SK-N-SH (cell line): ENCODE results near the gene SNX8. TPM values are rescaled to one million over a fixed set of nuclear protein-coding genes. Genes with fewer than 3 reads are reported as not detected.

ENCODE experiments used
- CTCF ChIA-PET: fragments of 300-600, 350-600 bp; formaldehyde crosslinking; extraction: SDS; loops from one replicate; lab custom pipeline; 2021; lab: Yijun Ruan, JAX
- POLR2A ChIA-PET: fragments of 350-600 bp; sonication (Branson Sonifier 250); formaldehyde crosslinking; extraction: SDS; loops from one replicate; lab custom pipeline; 2020; ENCODE audit warnings: antibody characterized with exemption, inconsistent platforms; lab: Yijun Ruan, JAX
- DNase-seq: peaks from one replicate; pipeline ENCODE4 v3.0.0; 2012
- H2AFZ ChIP-seq: fragments of 200-600 bp; sonication (generic); 2 replicates; pipeline ENCODE4 v1.8.1; 2016; ENCODE audit warnings: antibody characterized with exemption, mild to moderate bottlenecking, low read depth
- H3F3A ChIP-seq: fragments of 200-600 bp; sonication (generic); replicated peaks from 2 replicates; pipeline ENCODE3; 2016; ENCODE audit warnings: antibody characterized with exemption, mild to moderate bottlenecking; ENCODE audit not compliant: insufficient read depth
- H3K27ac ChIP-seq, 2 experiments: fragments of 200-500 bp in 1 of 2; fragments of 200-600 bp in 1 of 2; sonication (Bioruptor generic) in 1 of 2; sonication (generic), shearing (Covaris generic) in 1 of 2; 2 replicates each; pipeline versions ENCODE4 v1.5.1 to v1.6.1; 2014 to 2016; ENCODE audit warnings: low read depth in 2 of 2, inconsistent platforms in 1 of 2, low read length in 1 of 2, mild to moderate bottlenecking in 1 of 2, mixed read lengths in 1 of 2
- H3K27me3 ChIP-seq: fragments of 200-600 bp; sonication (generic), shearing (Covaris generic); 2 replicates; pipeline ENCODE4 v1.6.1; 2016; ENCODE audit warnings: mixed run types; ENCODE audit not compliant: insufficient read depth
- H3K36me3 ChIP-seq, 2 experiments: fragments of 200-500 bp in 1 of 2; fragments of 200-600 bp in 1 of 2; sonication (Bioruptor generic) in 1 of 2; sonication (generic) in 1 of 2; replicated peaks in 1 of 2; 2 replicates each; pipeline versions ENCODE3 to v1.5.1; 2014 to 2016; ENCODE audit warnings: low read length in 1 of 2, mild to moderate bottlenecking in 1 of 2; ENCODE audit not compliant: insufficient read depth in 2 of 2, control insufficient read depth in 1 of 2
- H3K4me1 ChIP-seq, 2 experiments: fragments of 200-500 bp in 1 of 2; fragments of 200-600 bp in 1 of 2; sonication (Bioruptor generic) in 1 of 2; sonication (generic), shearing (Covaris generic) in 1 of 2; 2 replicates each; pipeline versions ENCODE4 v1.5.1 to v1.6.1; 2014 to 2016; ENCODE audit warnings: low read depth in 1 of 2, low read length in 1 of 2, mixed run types in 1 of 2; ENCODE audit not compliant: insufficient read depth in 2 of 2, control insufficient read depth in 1 of 2
- H3K4me2 ChIP-seq: fragments of 200-600 bp; sonication (generic), shearing (Covaris generic); 2 replicates; pipeline ENCODE4 v1.6.1; 2017; ENCODE audit warnings: mixed run types
- H3K4me3 ChIP-seq, 2 experiments: fragments of 200-500 bp in 1 of 2; fragments of 200-600 bp in 1 of 2; sonication (Bioruptor generic) in 1 of 2; sonication (generic), shearing (Covaris generic) in 1 of 2; 2 replicates each; pipeline versions ENCODE4 v1.5.1 to v1.8.1; 2014 to 2016; ENCODE audit warnings: low read depth in 2 of 2, inconsistent platforms in 1 of 2, low read length in 1 of 2, mild to moderate bottlenecking in 1 of 2, mixed read lengths in 1 of 2, moderate library complexity in 1 of 2
- H3K79me2 ChIP-seq: fragments of 200-600 bp; sonication (generic); 2 replicates; pipeline ENCODE4 v1.8.1; 2017; ENCODE audit warnings: mild to moderate bottlenecking; ENCODE audit not compliant: insufficient read depth
- H3K9ac ChIP-seq: fragments of 200-600 bp; sonication (generic); 2 replicates; pipeline ENCODE4 v1.6.1; 2017; ENCODE audit warnings: mixed run types
- H3K9me2 ChIP-seq: fragments of 200-600 bp; sonication (generic); 2 replicates; pipeline ENCODE4 v1.6.1; 2017; ENCODE audit warnings: mixed run types
- H3K9me3 ChIP-seq: fragments of 200-600 bp; sonication (generic); 2 replicates; pipeline ENCODE4 v1.6.1; 2017; ENCODE audit warnings: mixed run types, mild to moderate bottlenecking, moderate library complexity
- H4K20me1 ChIP-seq: fragments of 200-600 bp; sonication (generic); 2 replicates; pipeline ENCODE4 v1.6.1; 2017; ENCODE audit warnings: mild to moderate bottlenecking, mixed run types; ENCODE audit not compliant: insufficient read depth
- CHD2 ChIP-seq: fragments of 150-350 bp; IDR thresholded peaks from 2 replicates; pipeline ENCODE4 v1.6.1; 2018; ENCODE audit warnings: low read length; ENCODE audit not compliant: partially characterized antibody
- ELF1 ChIP-seq: IDR thresholded peaks from 2 replicates; pipeline ENCODE4 v1.4.0; 2012
- EP300 ChIP-seq, 2 experiments: IDR thresholded peaks; 2 replicates each; pipeline versions ENCODE4 v1.4.0 to v1.6.1; 2012; ENCODE audit warnings: borderline replicate concordance in 1 of 2, low read depth in 1 of 2, low read length in 1 of 2
- FOSL2 ChIP-seq: IDR thresholded peaks from 2 replicates; pipeline ENCODE4 v1.4.0; 2012; ENCODE audit warnings: low read depth, mild to moderate bottlenecking, moderate library complexity, borderline replicate concordance
- FOXJ3 ChIP-seq: sonication (generic); formaldehyde crosslinking; IDR thresholded peaks from 2 replicates; pipeline ENCODE4 v1.5.1; 2020; ENCODE audit warnings: mild to moderate bottlenecking, missing genetic modification reagents
- GATA2 ChIP-seq: sonication (generic); formaldehyde crosslinking; IDR thresholded peaks from 2 replicates; pipeline ENCODE4 v1.5.0; 2020; ENCODE audit warnings: mild to moderate bottlenecking, missing genetic modification reagents
- NRF1 ChIP-seq: IDR thresholded peaks from 2 replicates; pipeline ENCODE4 v1.6.1; 2012; ENCODE audit warnings: low read depth, mild to moderate bottlenecking, low read length
- RAD21 ChIP-seq: IDR thresholded peaks from 2 replicates; pipeline ENCODE4 v1.6.1; 2012; ENCODE audit warnings: mild to moderate bottlenecking, low read length
- SMC3 ChIP-seq: IDR thresholded peaks from 2 replicates; pipeline ENCODE4 v1.6.1; 2012; ENCODE audit warnings: low read depth, low read length, improper control_type of control experiment
- TCF12 ChIP-seq: IDR thresholded peaks from 2 replicates; pipeline ENCODE4 v1.4.0; 2012
- TEAD4 ChIP-seq: IDR thresholded peaks from 2 replicates; pipeline ENCODE4 v1.4.0; 2012; ENCODE audit warnings: mild to moderate bottlenecking, borderline replicate concordance; ENCODE audit not compliant: insufficient read depth
- YY1 ChIP-seq: IDR thresholded peaks from 2 replicates; pipeline ENCODE4 v1.4.0; 2012; ENCODE audit warnings: low read depth, mild to moderate bottlenecking
- WGBS: methylation state at CpG from one replicate; pipeline ENCODE4 v1.1.6; 2017; ENCODE audit warnings: low lambda C conversion rate; 5-methylcytosine and 5-hydroxymethylcytosine counted together
- polyA plus RNA-seq, 3 experiments: library from polyadenylated mRNA; depleted of rRNA; stranded (reverse); fragments of >200 nt; gene quantifications; 2 replicates each; pipeline ENCODE4 v1.2.3, GENCODE V29; 2012
- TF ChIP-seq, protein P1 (sequence below): IDR thresholded peaks from 2 replicates; pipeline ENCODE4 v1.4.0; 2012; ENCODE audit warnings: low read depth, borderline replicate concordance
- TF ChIP-seq, protein P2 (sequence below): fragments of 200-600 bp; sonication (generic); IDR thresholded peaks from 2 replicates; pipeline ENCODE4 v1.6.1; 2017; ENCODE audit warnings: antibody characterized with exemption, mild to moderate bottlenecking, moderate library complexity
- TF ChIP-seq, protein P3 (sequence below): fragments of 150-350 bp; IDR thresholded peaks from 2 replicates; pipeline ENCODE4 v1.6.1; 2017; ENCODE audit warnings: antibody characterized with exemption, low read length, low read depth, borderline replicate concordance

Gene SNX8
- polyA plus RNA-seq, 1 of the 3 experiments (the other 2 are of a cell fraction) = 20.6 TPM

DNA sequence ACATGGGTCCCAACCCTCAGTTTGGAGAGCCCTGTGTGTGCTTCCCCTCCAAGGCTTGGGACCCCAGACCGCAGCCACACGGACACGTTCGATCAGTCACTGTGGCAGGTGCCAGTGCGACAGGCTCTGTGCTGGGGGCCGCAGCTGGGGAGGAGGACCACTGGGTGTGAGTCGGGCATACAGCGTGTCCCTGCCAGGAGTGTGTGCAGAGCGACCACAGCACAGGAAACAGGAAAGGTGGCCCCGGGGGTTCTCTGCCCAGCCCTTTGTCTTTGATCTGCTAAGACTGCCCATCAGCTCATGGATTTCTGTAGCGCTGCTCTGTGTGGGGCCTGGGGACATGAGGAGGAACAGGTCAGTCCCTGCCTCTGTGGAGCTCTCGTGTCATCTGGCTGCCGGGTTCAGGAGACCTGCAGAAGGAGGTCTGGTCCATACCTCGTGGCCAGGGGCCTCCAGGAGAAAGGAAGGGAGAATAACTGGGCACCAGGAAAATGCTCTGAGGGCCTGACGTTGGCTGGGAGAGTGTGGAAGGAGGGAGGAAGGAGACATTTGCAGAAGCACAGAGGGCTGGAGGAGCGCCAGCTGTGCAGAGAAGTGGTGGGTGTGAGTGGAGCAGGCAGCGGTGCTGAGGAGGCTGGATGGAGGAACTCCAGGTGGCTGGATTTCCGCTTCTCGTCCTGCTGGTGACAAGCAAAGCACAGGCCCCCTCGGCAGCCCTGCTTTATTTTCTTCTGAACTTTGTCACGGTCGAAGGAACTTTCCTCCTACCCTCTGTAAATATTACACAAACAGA lies 68.2 kb downstream of the SNX8 start:
- DNase-seq = no peak
- POLR2A ChIA-PET = no interaction called here
- H3K4me2 ChIP-seq = no peak overlapping the region
- peaks cover 32% of the 10 kb centered on the region for H3F3A ChIP-seq
- CTCF ChIA-PET = interaction anchor here (0.7 to 2.7 kb wide), 8 partner anchors 8 to 223 kb away, joined by 3 to 17 read pairs (median 5); no protein-coding TSS in a partner anchor
- H3K9me2 ChIP-seq = no peaks in the 10 kb centered on the region
- H3K79me2 ChIP-seq = peaks cover 30% of the 10 kb centered on the region
- H3K27me3 ChIP-seq = no peaks in the 10 kb centered on the region
- TF ChIP-seq, protein P1, sequence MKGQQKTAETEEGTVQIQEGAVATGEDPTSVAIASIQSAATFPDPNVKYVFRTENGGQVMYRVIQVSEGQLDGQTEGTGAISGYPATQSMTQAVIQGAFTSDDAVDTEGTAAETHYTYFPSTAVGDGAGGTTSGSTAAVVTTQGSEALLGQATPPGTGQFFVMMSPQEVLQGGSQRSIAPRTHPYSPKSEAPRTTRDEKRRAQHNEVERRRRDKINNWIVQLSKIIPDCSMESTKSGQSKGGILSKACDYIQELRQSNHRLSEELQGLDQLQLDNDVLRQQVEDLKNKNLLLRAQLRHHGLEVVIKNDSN = no peak
- TF ChIP-seq GATA2 (no peak), ELF1 (no peak), CHD2 (no peak), TCF12 (no peak), FOXJ3 (CRISPR knock-in tag) (no peak), SMC3 (no peak), EP300 (IDR thresholded peaks at IDR 0.05; ENCODE audit: borderline replicate concordance in 1 of 2, low read depth in 1 of 2, low read length in 1 of 2) (no peak), YY1 (no peak), RAD21 (no peak), NRF1 (no peak), TEAD4 (no peak), FOSL2 (no peak)
- TF ChIP-seq, protein P2, sequence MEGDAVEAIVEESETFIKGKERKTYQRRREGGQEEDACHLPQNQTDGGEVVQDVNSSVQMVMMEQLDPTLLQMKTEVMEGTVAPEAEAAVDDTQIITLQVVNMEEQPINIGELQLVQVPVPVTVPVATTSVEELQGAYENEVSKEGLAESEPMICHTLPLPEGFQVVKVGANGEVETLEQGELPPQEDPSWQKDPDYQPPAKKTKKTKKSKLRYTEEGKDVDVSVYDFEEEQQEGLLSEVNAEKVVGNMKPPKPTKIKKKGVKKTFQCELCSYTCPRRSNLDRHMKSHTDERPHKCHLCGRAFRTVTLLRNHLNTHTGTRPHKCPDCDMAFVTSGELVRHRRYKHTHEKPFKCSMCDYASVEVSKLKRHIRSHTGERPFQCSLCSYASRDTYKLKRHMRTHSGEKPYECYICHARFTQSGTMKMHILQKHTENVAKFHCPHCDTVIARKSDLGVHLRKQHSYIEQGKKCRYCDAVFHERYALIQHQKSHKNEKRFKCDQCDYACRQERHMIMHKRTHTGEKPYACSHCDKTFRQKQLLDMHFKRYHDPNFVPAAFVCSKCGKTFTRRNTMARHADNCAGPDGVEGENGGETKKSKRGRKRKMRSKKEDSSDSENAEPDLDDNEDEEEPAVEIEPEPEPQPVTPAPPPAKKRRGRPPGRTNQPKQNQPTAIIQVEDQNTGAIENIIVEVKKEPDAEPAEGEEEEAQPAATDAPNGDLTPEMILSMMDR = no peak
- TF ChIP-seq, protein P3, sequence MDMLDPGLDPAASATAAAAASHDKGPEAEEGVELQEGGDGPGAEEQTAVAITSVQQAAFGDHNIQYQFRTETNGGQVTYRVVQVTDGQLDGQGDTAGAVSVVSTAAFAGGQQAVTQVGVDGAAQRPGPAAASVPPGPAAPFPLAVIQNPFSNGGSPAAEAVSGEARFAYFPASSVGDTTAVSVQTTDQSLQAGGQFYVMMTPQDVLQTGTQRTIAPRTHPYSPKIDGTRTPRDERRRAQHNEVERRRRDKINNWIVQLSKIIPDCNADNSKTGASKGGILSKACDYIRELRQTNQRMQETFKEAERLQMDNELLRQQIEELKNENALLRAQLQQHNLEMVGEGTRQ = no peak
- no peak overlapping the region for H2AFZ ChIP-seq
- no peak overlapping the region for H3K9ac ChIP-seq
- H4K20me1 ChIP-seq = 0 out of 2 replicates have a peak, but pooled peaks cover under 1% of the 10 kb centered on the region
- no peaks in the 10 kb centered on the region for H3K36me3 ChIP-seq
- no peak overlapping the region; a peak in 1 of 4 replicates for H3K27ac ChIP-seq
- WGBS = 90% methylated on average over 22 of the region's 22 CpGs
- no peaks in the 10 kb centered on the region for H3K9me3 ChIP-seq
- no peak overlapping the region for H3K4me3 ChIP-seq
- H3K4me1 ChIP-seq = peaks cover 15 to 16% of the 10 kb centered on the region in 2 experiments; a peak in 3 of 4 replicates
